ENCODE measurements around the gene ALG11.
"Not testable (repeated sequence)": the region's sequence is repeated elsewhere in the genome, so short reads cannot be mapped to it uniquely, and the experiment has no call there.

The ALG11 gene

GRCh38 chr13:52011632-52012511 lies at the start of gene ALG11:
Gene ALG11 (plus strand): TSS chr13:52012398. CDS start chr13:52012419, 21 bp downstream.
- peak; percentile 99 for DNase-seq (ENCODE audit: low read depth in 2 of 2)

- no peak for DNase-seq (ENCODE audit: low read depth in 2 of 2)
Observed at GRCh38 chr13:51966186-51966585, 46.0 kb upstream of the ALG11 start.

GRCh38 chr13:51967482-51968446 lies 44.4 kb upstream of the ALG11 start:
- no peak for DNase-seq (ENCODE audit: low read depth in 2 of 2)

- no peak for DNase-seq (ENCODE audit: low read depth in 2 of 2)
Observed at GRCh38 chr13:51970349-51970748, 41.8 kb upstream of the ALG11 start.

GRCh38 chr13:51971520-51972426 lies 40.4 kb upstream of the ALG11 start:
- no peak for DNase-seq (ENCODE audit: low read depth in 2 of 2)

GRCh38 chr13:51974482-51974881 lies 37.7 kb upstream of the ALG11 start:
- DNase-seq (ENCODE audit: low read depth in 2 of 2) = no peak

- no peak for DNase-seq (ENCODE audit: low read depth in 2 of 2)
Observed at GRCh38 chr13:51976423-51976822, 35.8 kb upstream of the ALG11 start.

- no peak for DNase-seq (ENCODE audit: low read depth in 2 of 2)
Observed at GRCh38 chr13:51976890-51977289, 35.3 kb upstream of the ALG11 start.

GRCh38 chr13:51977625-51978024 lies 34.6 kb upstream of the ALG11 start:
- no peak for DNase-seq (ENCODE audit: low read depth in 2 of 2)

GRCh38 chr13:51978796-51979556 lies 33.2 kb upstream of the ALG11 start:
- no peak for DNase-seq (ENCODE audit: low read depth in 2 of 2)

- DNase-seq (ENCODE audit: low read depth in 2 of 2) = no peak
Observed at GRCh38 chr13:51980908-51981307, 31.3 kb upstream of the ALG11 start.

GRCh38 chr13:51981355-51981754 lies 30.8 kb upstream of the ALG11 start:
- no peak for DNase-seq (ENCODE audit: low read depth in 2 of 2)

GRCh38 chr13:51983292-51983691 lies 28.9 kb upstream of the ALG11 start:
- not testable (repeated sequence) for DNase-seq (ENCODE audit: low read depth in 2 of 2)

- DNase-seq (ENCODE audit: low read depth in 2 of 2) = not testable (repeated sequence)
Observed at GRCh38 chr13:51984904-51985303, 27.3 kb upstream of the ALG11 start.

GRCh38 chr13:51988988-51989618 lies 23.1 kb upstream of the ALG11 start:
- no peak for DNase-seq (ENCODE audit: low read depth in 2 of 2)

GRCh38 chr13:51993713-51994112 lies 18.5 kb upstream of the ALG11 start:
- DNase-seq (ENCODE audit: low read depth in 2 of 2) = no peak

- DNase-seq (ENCODE audit: low read depth in 2 of 2) = no peak
Observed at GRCh38 chr13:51995677-51996551, 16.3 kb upstream of the ALG11 start.

- DNase-seq (ENCODE audit: low read depth in 2 of 2) = no peak
Observed at GRCh38 chr13:51996641-51997040, 15.6 kb upstream of the ALG11 start.

- no peak for DNase-seq (ENCODE audit: low read depth in 2 of 2)
Observed at GRCh38 chr13:51997186-51997585, 15.0 kb upstream of the ALG11 start.
